ENCODE results near the gene THPO. TPM values are rescaled to one million over a fixed set of nuclear protein-coding genes. Genes with fewer than 3 reads are reported as not detected.

THPO gene
- total RNA-seq, 2 donors from 2014 or later, result not detected

- ATAC-seq (replicated peaks in 1 of 2), result no peak
- no peak overlapping the region for H3K27ac Mint-ChIP-seq
- no peaks in the 10 kb centered on the region for H3K9me3 Mint-ChIP-seq
- H3K36me3 Mint-ChIP-seq (ENCODE audit: insufficient read depth in 2 of 2), result peaks cover 0 to 2% of the 10 kb centered on the region in 2 donors
- peaks cover 14% of the 10 kb centered on the region for H3K4me1 Mint-ChIP-seq (ENCODE audit: low read depth)
- H3K27me3 Mint-ChIP-seq (ENCODE audit: low read depth), result no peaks in the 10 kb centered on the region
- DNase-seq, result no peak
- H3K4me3 Mint-ChIP-seq, result no peak overlapping the region
These were observed 20.5 kb downstream of the THPO start for GRCh38 chr3:184357248-184358123.

DNA sequence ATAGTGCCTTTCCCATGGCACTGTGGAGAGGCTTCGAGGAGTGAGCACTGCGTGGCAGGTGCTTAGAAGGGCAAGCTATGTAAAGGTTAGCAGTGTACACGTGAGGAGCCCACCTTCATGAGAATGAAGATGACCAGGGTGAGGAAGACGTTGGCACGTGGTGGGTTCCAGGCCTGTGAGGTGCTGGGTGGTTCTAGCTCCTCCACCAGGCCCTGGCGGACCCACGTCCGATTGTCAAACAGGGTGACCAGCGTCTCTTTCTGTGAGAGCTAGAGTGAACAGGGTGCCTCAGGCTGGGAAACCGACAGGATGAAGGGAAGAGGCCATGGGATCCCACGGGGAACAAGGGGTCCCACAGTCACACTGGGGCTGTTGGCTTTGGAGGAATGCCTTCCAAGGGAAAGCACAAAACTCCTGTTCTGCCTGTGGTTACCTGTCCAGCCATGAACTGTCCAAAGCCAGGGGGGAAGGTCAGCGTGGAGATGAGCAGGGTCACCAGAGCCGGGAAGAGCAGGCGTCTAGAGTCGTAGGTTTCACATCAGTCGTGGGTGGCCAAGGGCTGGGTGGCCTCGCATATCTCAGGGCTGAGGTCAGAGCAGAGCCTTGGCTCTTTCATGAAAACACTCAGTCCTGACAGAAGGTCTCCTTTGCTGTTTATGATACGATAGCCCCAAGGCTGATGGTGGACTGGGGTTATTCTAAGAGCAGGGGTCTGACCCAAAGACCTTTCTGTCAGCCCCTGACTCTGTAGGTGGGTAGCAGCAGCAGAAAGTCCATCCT, 22.6 kb downstream of the THPO start:
- Mint-ChIP-seq H3K9me3 (no peaks in the 10 kb centered on the region), H3K4me3 (no peak overlapping the region), H3K27me3 (ENCODE audit: low read depth) (no peaks in the 10 kb centered on the region), H3K27ac (no peak overlapping the region), H3K4me1 (ENCODE audit: low read depth) (peaks cover 8% of the 10 kb centered on the region), H3K36me3 (ENCODE audit: insufficient read depth in 2 of 2) (no peaks in the 10 kb centered on the region)
- ATAC-seq (replicated peaks in 1 of 2), result no peak
- DNase-seq, result no peak

- peak in 1 of 2 donors; percentile 4 for ATAC-seq (replicated peaks in 1 of 2)
These were observed 23.3 kb downstream of the THPO start for GRCh38 chr3:184354754-184355153.

DNA sequence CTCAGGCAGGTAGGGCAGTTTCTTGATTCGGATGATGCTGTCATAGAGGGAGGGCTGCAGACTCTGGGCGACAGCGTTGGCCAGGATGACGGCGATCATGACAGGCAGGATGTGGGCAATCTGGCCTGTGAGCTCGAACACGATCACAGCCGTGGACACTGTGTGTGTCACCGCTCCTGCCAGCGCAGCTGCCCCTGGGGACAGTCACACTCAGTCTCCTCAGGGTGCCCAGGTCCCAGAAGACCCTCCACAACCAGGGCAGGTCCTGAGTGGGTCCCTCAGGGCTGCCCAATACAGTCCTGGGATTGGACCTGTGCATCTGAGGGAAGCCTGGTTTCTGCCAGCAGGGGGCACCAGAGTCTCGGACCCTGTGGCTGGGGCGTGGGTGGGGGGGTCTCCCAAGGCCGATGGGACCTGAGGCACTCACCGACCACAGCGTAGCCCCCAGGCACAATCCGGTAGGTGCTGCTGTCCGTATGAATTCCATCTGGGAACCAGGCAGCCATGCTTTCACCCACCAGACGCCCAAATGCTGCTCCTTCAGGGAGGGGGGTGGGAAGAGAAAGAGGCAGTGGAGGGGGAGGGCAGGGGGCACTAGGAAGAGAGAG, 23.8 kb downstream of the THPO start:
- H3K4me3 Mint-ChIP-seq, result no peak overlapping the region
- peak; percentile 71 to 84 for ATAC-seq (replicated peaks in 1 of 2)

More at GRCh38 chr3:184354754-184355153, 23.3 kb downstream of the THPO start:
- Mint-ChIP-seq H3K4me1 (ENCODE audit: low read depth) (peaks cover under 1% of the 10 kb centered on the region), H3K9me3 (no peaks in the 10 kb centered on the region), H3K27me3 (ENCODE audit: low read depth) (no peaks in the 10 kb centered on the region), H3K36me3 (ENCODE audit: insufficient read depth in 2 of 2) (no peaks in the 10 kb centered on the region), H3K27ac (no peak overlapping the region), H3K4me3 (no peak overlapping the region)
- no peak for DNase-seq

GRCh38 chr3:184353546-184353941, 24.5 kb downstream of the THPO start:
- Mint-ChIP-seq H3K27me3 (ENCODE audit: low read depth) (no peaks in the 10 kb centered on the region), H3K4me3 (no peak overlapping the region), H3K36me3 (ENCODE audit: insufficient read depth in 2 of 2) (no peaks in the 10 kb centered on the region), H3K27ac (no peak overlapping the region), H3K4me1 (ENCODE audit: low read depth) (no peaks in the 10 kb centered on the region), H3K9me3 (no peaks in the 10 kb centered on the region)
- DNase-seq (no peak), ATAC-seq (replicated peaks in 1 of 2) (no peak)

More for the DNA sequence above, 23.8 kb downstream of the THPO start:
- Mint-ChIP-seq H3K36me3 (ENCODE audit: insufficient read depth in 2 of 2) (no peaks in the 10 kb centered on the region), H3K4me1 (ENCODE audit: low read depth) (no peaks in the 10 kb centered on the region), H3K9me3 (no peaks in the 10 kb centered on the region), H3K27ac (no peak overlapping the region), H3K27me3 (ENCODE audit: low read depth) (no peaks in the 10 kb centered on the region)
- peak; percentile 68 to 69 for DNase-seq

DNA sequence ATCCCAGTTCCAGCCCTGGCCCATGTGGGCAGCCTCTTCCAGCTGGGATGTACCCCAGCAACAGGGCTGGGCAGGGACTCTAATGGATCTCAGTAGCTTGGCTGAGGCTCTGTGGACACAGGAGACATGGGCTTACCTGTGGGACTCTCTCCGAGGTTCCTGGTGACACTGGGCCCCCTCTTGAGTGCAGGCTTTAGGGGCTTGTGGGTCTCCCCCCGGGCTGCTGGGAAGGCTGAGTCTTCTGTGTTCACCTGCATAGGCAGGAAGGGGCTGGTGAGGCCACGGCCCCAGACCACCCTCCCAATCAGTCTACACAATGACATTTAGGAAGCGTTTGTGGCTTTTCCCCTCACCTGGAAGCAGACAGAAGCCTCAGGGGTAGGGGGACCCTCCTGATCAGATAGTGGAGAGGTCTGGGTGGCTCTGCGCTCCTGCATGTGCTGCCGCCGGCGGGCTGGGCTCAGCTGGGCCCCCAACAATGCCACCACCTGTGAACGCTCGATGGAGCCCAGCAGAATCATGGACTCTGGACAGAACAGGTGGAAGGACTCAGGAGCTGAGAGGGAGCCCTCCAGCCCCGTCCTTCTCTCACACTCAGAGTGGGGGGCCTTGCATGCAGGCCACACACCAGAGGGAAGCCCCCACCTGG, 25.0 kb downstream of the THPO start:
- ATAC-seq (replicated peaks in 1 of 2) (no peak), DNase-seq (no peak)
- H3K36me3 Mint-ChIP-seq (ENCODE audit: insufficient read depth in 2 of 2), result no peaks in the 10 kb centered on the region
- H3K27me3 Mint-ChIP-seq (ENCODE audit: low read depth), result no peaks in the 10 kb centered on the region
- H3K4me1 Mint-ChIP-seq (ENCODE audit: low read depth), result peaks cover under 1% of the 10 kb centered on the region
- H3K9me3 Mint-ChIP-seq, result no peaks in the 10 kb centered on the region
- no peak overlapping the region for H3K4me3 Mint-ChIP-seq
- H3K27ac Mint-ChIP-seq, result no peak overlapping the region

- Mint-ChIP-seq H3K27me3 (ENCODE audit: low read depth) (no peaks in the 10 kb centered on the region), H3K4me1 (ENCODE audit: low read depth) (peaks cover 5% of the 10 kb centered on the region), H3K4me3 (no peak overlapping the region), H3K9me3 (no peaks in the 10 kb centered on the region), H3K36me3 (ENCODE audit: insufficient read depth in 2 of 2) (no peaks in the 10 kb centered on the region), H3K27ac (no peak overlapping the region)
- DNase-seq (no peak), ATAC-seq (replicated peaks in 1 of 2) (no peak)
These were observed 25.7 kb downstream of the THPO start for GRCh38 chr3:184352149-184352785.

GRCh38 chr3:184351511-184352148, 26.4 kb downstream of the THPO start:
- H3K4me3 Mint-ChIP-seq, result no peak overlapping the region
- H3K4me1 Mint-ChIP-seq (ENCODE audit: low read depth), result peaks cover 5% of the 10 kb centered on the region

DNA sequence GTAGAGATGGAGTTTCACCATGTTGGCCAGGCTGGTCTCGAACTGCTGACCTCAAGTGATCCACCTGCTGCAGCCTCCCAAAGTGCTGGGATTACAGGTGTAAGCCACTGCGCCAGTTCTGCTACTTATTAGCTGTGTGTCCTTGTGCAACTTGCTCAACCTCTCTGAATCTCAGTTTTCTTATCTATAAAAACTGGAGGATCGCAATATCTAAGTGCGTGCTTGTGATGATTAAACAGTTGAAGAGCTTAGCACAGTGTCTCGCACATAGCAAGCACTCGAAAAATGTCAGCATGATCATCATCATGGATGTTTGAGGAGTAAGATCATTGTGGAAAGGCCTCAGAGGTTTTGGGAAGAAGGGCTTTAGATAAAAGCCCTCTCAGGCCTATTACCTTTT, 27.4 kb downstream of the THPO start:
- H3K4me1 Mint-ChIP-seq (ENCODE audit: low read depth), result peaks cover 5% of the 10 kb centered on the region
- no peaks in the 10 kb centered on the region for H3K9me3 Mint-ChIP-seq
- no peak for DNase-seq
- H3K27me3 Mint-ChIP-seq (ENCODE audit: low read depth), result no peaks in the 10 kb centered on the region
- H3K4me3 Mint-ChIP-seq, result no peak overlapping the region
- no peaks in the 10 kb centered on the region for H3K36me3 Mint-ChIP-seq (ENCODE audit: insufficient read depth in 2 of 2)
- no peak overlapping the region for H3K27ac Mint-ChIP-seq
- ATAC-seq (replicated peaks in 1 of 2), result no peak

More at GRCh38 chr3:184351511-184352148, 26.4 kb downstream of the THPO start:
- Mint-ChIP-seq H3K27ac (no peak overlapping the region), H3K27me3 (ENCODE audit: low read depth) (no peaks in the 10 kb centered on the region), H3K9me3 (no peaks in the 10 kb centered on the region), H3K36me3 (ENCODE audit: insufficient read depth in 2 of 2) (no peaks in the 10 kb centered on the region)
- DNase-seq (no peak), ATAC-seq (replicated peaks in 1 of 2) (no peak)

- H3K27me3 Mint-ChIP-seq (ENCODE audit: low read depth), result no peaks in the 10 kb centered on the region
- H3K9me3 Mint-ChIP-seq, result no peaks in the 10 kb centered on the region
- peaks cover 5% of the 10 kb centered on the region for H3K4me1 Mint-ChIP-seq (ENCODE audit: low read depth)
- H3K36me3 Mint-ChIP-seq (ENCODE audit: insufficient read depth in 2 of 2), result peaks cover 0 to 1% of the 10 kb centered on the region in 2 donors
- no peak for ATAC-seq (replicated peaks in 1 of 2)
- H3K4me3 Mint-ChIP-seq, result no peak overlapping the region
- DNase-seq, result no peak
- H3K27ac Mint-ChIP-seq, result peak overlapping the region; percentile 25
These were observed 28.2 kb downstream of the THPO start for GRCh38 chr3:184349563-184350470.

- H3K4me1 Mint-ChIP-seq (ENCODE audit: low read depth), result peaks cover 5% of the 10 kb centered on the region
- H3K27ac Mint-ChIP-seq, result no peak overlapping the region
- H3K27me3 Mint-ChIP-seq (ENCODE audit: low read depth), result no peaks in the 10 kb centered on the region
- DNase-seq, result no peak
- peaks cover 0 to 1% of the 10 kb centered on the region in 2 donors for H3K36me3 Mint-ChIP-seq (ENCODE audit: insufficient read depth in 2 of 2)
- H3K4me3 Mint-ChIP-seq, result no peak overlapping the region
- no peak for ATAC-seq (replicated peaks in 1 of 2)
- H3K9me3 Mint-ChIP-seq, result no peaks in the 10 kb centered on the region
These were observed 30.0 kb downstream of the THPO start for GRCh38 chr3:184348057-184348382.
